Prostate gland (tissue), 2 donors: Measurements from ENCODE around the gene EWSR1.

Source experiments
- POLR2A ChIP-seq: fragments of 450-650 bp; IDR thresholded peaks from one replicate; pipeline ENCODE4 v1.6.1; 2016; ENCODE audit warnings: antibody characterized with exemption, mild to moderate bottlenecking
- TF ChIP-seq, protein P1 (sequence below), 4 experiments: fragments of 200-600 bp in 2 of 4; fragments of 450-650 bp in 2 of 4; sonication (generic) in 2 of 4; IDR thresholded peaks; 1 replicate in 3 of 4; 2 replicates in 1 of 4; pipeline ENCODE4 v1.5.1; 2016 to 2019; ENCODE audit warnings: antibody characterized with exemption in 4 of 4, mild to moderate bottlenecking in 2 of 4, moderate library complexity in 2 of 4

DNA sequence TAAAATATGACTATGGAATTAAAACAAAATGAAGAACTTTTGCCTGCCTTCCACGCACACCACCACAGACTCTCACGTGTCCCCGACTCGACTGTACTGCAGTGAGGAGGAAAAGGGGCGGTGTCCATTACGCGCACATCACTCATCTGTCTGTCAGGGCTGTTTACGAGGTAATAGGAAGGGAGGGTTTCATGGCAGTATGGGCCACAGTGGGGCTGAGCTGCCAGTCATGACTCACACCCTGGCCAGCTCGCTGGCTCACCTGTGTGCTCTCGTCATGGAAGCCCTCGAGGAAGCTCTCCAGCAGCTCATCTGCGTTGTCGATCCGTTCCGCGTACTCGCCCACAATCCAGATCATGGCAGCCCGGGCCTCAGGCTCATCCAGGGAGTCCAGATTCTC, 80.9 kb downstream of the EWSR1 start:
- TF ChIP-seq POLR2A: no peak
- TF ChIP-seq, protein P1, sequence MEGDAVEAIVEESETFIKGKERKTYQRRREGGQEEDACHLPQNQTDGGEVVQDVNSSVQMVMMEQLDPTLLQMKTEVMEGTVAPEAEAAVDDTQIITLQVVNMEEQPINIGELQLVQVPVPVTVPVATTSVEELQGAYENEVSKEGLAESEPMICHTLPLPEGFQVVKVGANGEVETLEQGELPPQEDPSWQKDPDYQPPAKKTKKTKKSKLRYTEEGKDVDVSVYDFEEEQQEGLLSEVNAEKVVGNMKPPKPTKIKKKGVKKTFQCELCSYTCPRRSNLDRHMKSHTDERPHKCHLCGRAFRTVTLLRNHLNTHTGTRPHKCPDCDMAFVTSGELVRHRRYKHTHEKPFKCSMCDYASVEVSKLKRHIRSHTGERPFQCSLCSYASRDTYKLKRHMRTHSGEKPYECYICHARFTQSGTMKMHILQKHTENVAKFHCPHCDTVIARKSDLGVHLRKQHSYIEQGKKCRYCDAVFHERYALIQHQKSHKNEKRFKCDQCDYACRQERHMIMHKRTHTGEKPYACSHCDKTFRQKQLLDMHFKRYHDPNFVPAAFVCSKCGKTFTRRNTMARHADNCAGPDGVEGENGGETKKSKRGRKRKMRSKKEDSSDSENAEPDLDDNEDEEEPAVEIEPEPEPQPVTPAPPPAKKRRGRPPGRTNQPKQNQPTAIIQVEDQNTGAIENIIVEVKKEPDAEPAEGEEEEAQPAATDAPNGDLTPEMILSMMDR (IDR thresholded peaks at IDR 0.05): no peak
